ENCODE measurements around the gene LRRD1. TPM values are rescaled to one million over a fixed set of nuclear protein-coding genes. Genes with fewer than 3 reads are reported as not detected.
"Not testable (repeated sequence)": the region's sequence is repeated elsewhere in the genome, so short reads cannot be mapped to it uniquely, and the experiment has no call there.

The LRRD1 gene
- total and polyA plus RNA-seq, 7 experiments from 2014 or later = 0.17 to 0.22 TPM; not detected in 5

- POLR2A ChIA-PET, H3K27me3 Mint-ChIP-seq: not testable (repeated sequence)
Measured at GRCh38 chr7:92143192-92143880, 35.6 kb downstream of the LRRD1 start.

DNA sequence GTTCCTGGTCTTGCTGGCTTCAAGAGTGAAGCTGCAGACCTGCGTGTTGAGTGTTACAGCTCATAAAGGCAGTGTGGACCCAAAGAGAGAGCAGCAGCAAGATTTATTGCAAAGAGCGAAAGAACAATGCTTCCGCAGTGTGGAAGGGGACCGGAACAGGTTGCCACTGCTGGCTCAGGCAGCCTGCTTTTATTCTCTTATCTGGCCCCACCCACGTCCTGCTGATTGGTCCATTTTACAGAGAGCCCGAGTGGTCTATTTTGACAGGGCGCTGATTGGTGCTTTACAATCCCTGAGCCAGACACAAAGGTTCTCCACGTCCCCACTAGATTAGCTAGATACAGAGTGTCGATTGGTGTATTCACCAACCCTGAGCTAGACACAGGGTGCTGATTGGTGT lies 36.2 kb downstream of the LRRD1 start:
- H3K27ac Mint-ChIP-seq; H3K27me3 Mint-ChIP-seq; DNase-seq; CTCF ChIA-PET; H3K27me3 ChIP-seq (ENCODE audit: control insufficient read depth in 2 of 2, insufficient read depth in 2 of 2, low read length in 2 of 2); H3K9me3 Mint-ChIP-seq; H3K4me1 Mint-ChIP-seq; H3K36me3 Mint-ChIP-seq; H3K4me1 ChIP-seq (ENCODE audit: control insufficient read depth in 2 of 2, insufficient read depth in 2 of 2, low read length in 2 of 2); H3K4me3 ChIP-seq (ENCODE audit: low read length); H3K27ac ChIP-seq (ENCODE audit: low read depth, low read length); ATAC-seq; H3K36me3 ChIP-seq (ENCODE audit: control insufficient read depth in 2 of 3, insufficient read depth in 3 of 3, low read length in 3 of 3); intact Hi-C loops (cut with micrococcal nuclease); H3K9me3 ChIP-seq (ENCODE audit: control insufficient read depth in 2 of 3, low read length in 3 of 3): not testable (repeated sequence)
- POLR2A ChIA-PET = interaction anchor here (0.6 kb wide), 1 partner anchor 210 kb away, joined by 3 read pairs; no protein-coding TSS in a partner anchor
- peak overlapping the region in 2 of 10 donors; percentile 6 to 34 for H3K4me3 Mint-ChIP-seq

More at GRCh38 chr7:92143192-92143880, 35.6 kb downstream of the LRRD1 start:
- H3K4me1 ChIP-seq (ENCODE audit: control insufficient read depth in 2 of 2, insufficient read depth in 2 of 2, low read length in 2 of 2); H3K4me3 ChIP-seq (ENCODE audit: low read length); H3K9me3 ChIP-seq (ENCODE audit: control insufficient read depth in 2 of 3, low read length in 3 of 3); H3K9me3 Mint-ChIP-seq; H3K4me1 Mint-ChIP-seq; intact Hi-C loops (cut with micrococcal nuclease); H3K36me3 ChIP-seq (ENCODE audit: control insufficient read depth in 2 of 3, insufficient read depth in 3 of 3, low read length in 3 of 3); H3K27me3 ChIP-seq (ENCODE audit: control insufficient read depth in 2 of 2, insufficient read depth in 2 of 2, low read length in 2 of 2); H3K27ac Mint-ChIP-seq; H3K27ac ChIP-seq (ENCODE audit: low read depth, low read length); DNase-seq; H3K4me3 Mint-ChIP-seq; ATAC-seq; CTCF ChIA-PET; H3K36me3 Mint-ChIP-seq: not testable (repeated sequence)

DNA sequence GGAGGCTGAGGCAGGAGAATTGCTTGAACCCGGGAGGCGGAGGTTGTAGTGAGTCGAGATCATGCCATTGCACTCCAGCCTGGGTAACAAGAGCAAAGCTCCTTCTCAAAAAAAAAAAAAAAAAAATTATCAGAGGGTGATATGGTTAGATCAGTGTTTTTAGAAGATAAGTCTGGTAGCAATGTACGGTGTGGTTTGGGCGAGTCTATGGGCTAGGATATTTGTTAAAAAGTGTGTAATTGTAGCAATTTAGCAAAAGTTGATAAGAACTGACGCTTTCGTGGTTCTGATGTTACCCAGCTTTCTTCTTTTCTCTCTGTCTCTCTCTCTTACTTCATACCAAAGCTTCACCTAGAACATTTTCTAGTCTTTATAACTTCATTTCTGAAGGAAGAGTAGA lies 37.8 kb downstream of the LRRD1 start:
- no peak overlapping the region for H3K27ac ChIP-seq (ENCODE audit: low read depth, low read length)
- Mint-ChIP-seq H3K4me1 (peaks cover 0 to 2% (median 0%) of the 10 kb centered on the region in 7 donors), H3K4me3 (no peak overlapping the region), H3K27me3 (peaks cover 0 to 4% (median 0%) of the 10 kb centered on the region in 5 donors), H3K36me3 (peaks cover 0 to 3% (median 0%) of the 10 kb centered on the region in 5 donors), H3K27ac (no peak overlapping the region), H3K9me3 (no peaks in the 10 kb centered on the region)
- no peak for DNase-seq
- no peaks in the 10 kb centered on the region for H3K9me3 ChIP-seq (ENCODE audit: control insufficient read depth in 2 of 3, low read length in 3 of 3)
- ATAC-seq = no peak
- no peaks in the 10 kb centered on the region for H3K4me1 ChIP-seq (ENCODE audit: control insufficient read depth in 2 of 2, insufficient read depth in 2 of 2, low read length in 2 of 2)
- ChIA-PET CTCF (no interaction called here), POLR2A (interaction anchor here (1.4 kb wide), 1 partner anchor 15 kb away, joined by 3 read pairs; no protein-coding TSS in a partner anchor)
- H3K36me3 ChIP-seq (ENCODE audit: control insufficient read depth in 2 of 3, insufficient read depth in 3 of 3, low read length in 3 of 3) = no peaks in the 10 kb centered on the region
- H3K27me3 ChIP-seq (ENCODE audit: control insufficient read depth in 2 of 2, insufficient read depth in 2 of 2, low read length in 2 of 2) = no peaks in the 10 kb centered on the region
- H3K4me3 ChIP-seq (ENCODE audit: low read length) = no peak overlapping the region
- intact Hi-C loops (cut with micrococcal nuclease) = no loop called here

- peak overlapping the region in 1 of 9 donors; percentile 33 for H3K27ac Mint-ChIP-seq
- DNase-seq = no peak
- peaks cover 0 to 7% (median 0%) of the 10 kb centered on the region in 5 donors for H3K27me3 Mint-ChIP-seq
- Histone ChIP-seq H3K27me3 (ENCODE audit: control insufficient read depth in 2 of 2, insufficient read depth in 2 of 2, low read length in 2 of 2) (no peaks in the 10 kb centered on the region), H3K9me3 (ENCODE audit: control insufficient read depth in 2 of 3, low read length in 3 of 3) (no peaks in the 10 kb centered on the region), H3K27ac (ENCODE audit: low read depth, low read length) (no peak overlapping the region), H3K36me3 (ENCODE audit: control insufficient read depth in 2 of 3, insufficient read depth in 3 of 3, low read length in 3 of 3) (peaks cover 0 to 7% (median 0%) of the 10 kb centered on the region in 3 experiments), H3K4me3 (ENCODE audit: low read length) (no peak overlapping the region), H3K4me1 (ENCODE audit: control insufficient read depth in 2 of 2, insufficient read depth in 2 of 2, low read length in 2 of 2) (peaks cover 4 to 10% of the 10 kb centered on the region in 2 donors)
- intact Hi-C loops (cut with micrococcal nuclease) = loop anchor here (10.0 kb wide), 2 partner anchors 697 to 1867 kb away; partner anchors contain the start of genes BET1 (in 1 of the 2) and CDK6 (in 1 of the 2)
- H3K36me3 Mint-ChIP-seq = peaks cover 0 to 3% (median 0%) of the 10 kb centered on the region in 5 donors
- H3K4me1 Mint-ChIP-seq = peaks cover 8 to 32% (median 24%) of the 10 kb centered on the region in 7 donors
- ATAC-seq = no peak
- H3K4me3 Mint-ChIP-seq = no peak overlapping the region
- ChIA-PET CTCF (no interaction called here), POLR2A (interaction anchor here (0.6 kb wide), 1 partner anchor 196 kb away, joined by 4 read pairs; no protein-coding TSS in a partner anchor)
- peaks cover 0 to 5% (median 0%) of the 10 kb centered on the region in 11 donors for H3K9me3 Mint-ChIP-seq
Measured at GRCh38 chr7:92137557-92137956, 41.4 kb downstream of the LRRD1 start.

DNA sequence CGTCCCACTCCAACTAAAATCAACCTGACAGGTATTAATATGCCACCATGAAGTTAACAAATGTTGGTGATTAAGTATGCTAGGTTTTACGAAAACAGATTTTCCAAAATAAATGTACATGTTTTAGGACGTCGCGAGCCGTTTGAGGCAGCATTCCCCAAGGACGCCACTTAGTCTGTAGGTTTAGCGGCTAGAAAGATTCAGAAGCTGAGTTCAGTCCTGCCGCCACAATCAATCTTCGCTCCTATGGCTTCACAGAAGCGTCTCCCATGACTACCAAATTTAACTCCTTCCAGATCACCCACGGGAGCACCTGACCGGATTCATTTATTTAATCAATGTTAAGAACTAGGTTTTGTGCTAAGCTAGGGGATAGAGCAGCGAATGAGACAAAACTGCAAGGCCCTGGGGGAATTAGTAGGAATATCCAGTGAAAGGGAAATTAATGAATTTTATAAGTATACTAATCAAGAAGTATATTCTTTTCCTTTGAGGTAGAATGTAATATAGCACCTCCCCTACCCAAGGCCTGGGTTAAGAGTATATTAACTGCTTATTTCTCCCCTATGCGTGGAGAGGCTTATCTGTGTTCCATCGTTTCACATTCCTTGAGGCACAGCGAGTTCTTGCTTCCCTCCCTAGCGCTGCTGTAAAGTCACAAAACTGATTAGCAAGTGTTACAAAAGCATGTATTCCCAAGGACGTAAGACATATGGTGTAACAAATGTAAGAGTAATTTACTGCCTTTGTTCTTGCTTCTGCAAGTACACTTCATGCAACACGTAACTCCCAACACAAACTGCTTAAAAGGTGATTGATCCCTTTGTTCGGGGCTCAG lies 43.7 kb downstream of the LRRD1 start:
- peaks cover 0 to 5% (median 0%) of the 10 kb centered on the region in 11 donors for H3K9me3 Mint-ChIP-seq
- intact Hi-C loops (cut with micrococcal nuclease) = loop anchor here (2.0 to 10.0 kb wide), 6 partner anchors 254 to 1870 kb away; partner anchors contain the start of genes BET1 (in 1 of the 2), CDK6 (in 1 of the 2), FZD1 (in 1 of the 2) and MTERF1 (in 1 of the 2)
- Histone ChIP-seq H3K4me1 (ENCODE audit: control insufficient read depth in 2 of 2, insufficient read depth in 2 of 2, low read length in 2 of 2) (peaks cover 4 to 12% of the 10 kb centered on the region in 2 donors), H3K4me3 (ENCODE audit: low read length) (peak overlapping the region; percentile 92), H3K27ac (ENCODE audit: low read depth, low read length) (peak overlapping the region; percentile 94), H3K27me3 (ENCODE audit: control insufficient read depth in 2 of 2, insufficient read depth in 2 of 2, low read length in 2 of 2) (no peaks in the 10 kb centered on the region), H3K9me3 (ENCODE audit: control insufficient read depth in 2 of 3, low read length in 3 of 3) (no peaks in the 10 kb centered on the region), H3K36me3 (ENCODE audit: control insufficient read depth in 2 of 3, insufficient read depth in 3 of 3, low read length in 3 of 3) (peaks cover 0 to 7% (median 0%) of the 10 kb centered on the region in 3 experiments)
- H3K4me1 Mint-ChIP-seq = peaks cover 12 to 45% (median 40%) of the 10 kb centered on the region in 7 donors
- peak overlapping the region; percentile 89 to 100 (median 99) for H3K27ac Mint-ChIP-seq
- peak overlapping the region; percentile 95 to 100 (median 98) for H3K4me3 Mint-ChIP-seq
- no peak for ATAC-seq
- ChIA-PET POLR2A (interaction anchor here (1.0 to 2.5 kb wide), 3 partner anchors 194 to 393 kb away, joined by 4 to 9 read pairs (median 7); partner anchors contain the start of genes AKAP9, GATAD1, PEX1 and RBM48), CTCF (no interaction called here)
- DNase-seq = peak in 1 of 9 donors; percentile 27
- H3K27me3 Mint-ChIP-seq = peaks cover 0 to 2% (median 0%) of the 10 kb centered on the region in 5 donors
- H3K36me3 Mint-ChIP-seq = peaks cover 0 to 10% (median 0%) of the 10 kb centered on the region in 5 donors

Data from naive thymus-derived CD4-positive, alpha-beta T cell (primary cell).